HK-2 (cell line): ENCODE measurements around the gene FGF3.

Experiments
- DNase-seq: peaks from one replicate; pipeline ENCODE4 v3.0.0-alpha.2; 2018; ENCODE audit not compliant: unreplicated experiment

The FGF3 gene

GRCh38 chr11:69804769-69805508 lies 14.3 kb downstream of the FGF3 start:
- DNase-seq, result no peak

- no peak for DNase-seq
Observed at GRCh38 chr11:69803604-69804218, 15.5 kb downstream of the FGF3 start.

- DNase-seq, result no peak
Observed at GRCh38 chr11:69803022-69803421, 16.2 kb downstream of the FGF3 start.

- DNase-seq, result no peak
Observed at GRCh38 chr11:69802590-69802989, 16.6 kb downstream of the FGF3 start.

- no peak for DNase-seq
Observed at GRCh38 chr11:69801513-69802335, 17.5 kb downstream of the FGF3 start.

- no peak for DNase-seq
Observed at GRCh38 chr11:69800278-69800677, 18.9 kb downstream of the FGF3 start.

GRCh38 chr11:69799582-69799981 lies 19.6 kb downstream of the FGF3 start:
- DNase-seq, result no peak

- DNase-seq, result no peak
Observed at GRCh38 chr11:69799097-69799496, 20.1 kb downstream of the FGF3 start.

- no peak for DNase-seq
Observed at GRCh38 chr11:69797737-69798528, 21.3 kb downstream of the FGF3 start.

- no peak for DNase-seq
Observed at GRCh38 chr11:69797156-69797555, 22.1 kb downstream of the FGF3 start.

- no peak for DNase-seq
Observed at GRCh38 chr11:69796063-69796462, 23.2 kb downstream of the FGF3 start.

- DNase-seq, result peak; percentile 8
Observed at GRCh38 chr11:69791276-69792180, 27.7 kb downstream of the FGF3 start.

- no peak for DNase-seq
Observed at GRCh38 chr11:69788956-69789355, 30.3 kb downstream of the FGF3 start.

GRCh38 chr11:69787906-69788305 lies 31.3 kb downstream of the FGF3 start:
- no peak for DNase-seq

- DNase-seq, result no peak
Observed at GRCh38 chr11:69787457-69787856, 31.8 kb downstream of the FGF3 start.

- DNase-seq, result no peak
Observed at GRCh38 chr11:69781241-69781640, 38.0 kb downstream of the FGF3 start.

- no peak for DNase-seq
Observed at GRCh38 chr11:69778373-69778772, 40.8 kb downstream of the FGF3 start.

- no peak for DNase-seq
Observed at GRCh38 chr11:69775163-69775755, 44.0 kb downstream of the FGF3 start, which contains the start of gene FGF4. Gene FGF4, minus strand, starts transcription at chr11:69775341. Its CDS starts 257 bp downstream, at chr11:69775084.

- DNase-seq, result no peak
Observed at GRCh38 chr11:69774354-69775162, 44.7 kb downstream of the FGF3 start.
